Caco-2 (cell line): Measurements from ENCODE around the gene EZR. TPM values are rescaled to one million over a fixed set of nuclear protein-coding genes. Genes with fewer than 3 reads are reported as not detected.

Source experiments
- BruUV-seq: library from RNA; stranded (reverse); fragments of 400-500 nt; replicated peaks from 2 replicates; lab custom pipeline; 2021; lab: Mats Ljungman, UMichigan
- CTCF ChIA-PET: fragments of 300-600 bp; sonication (Branson Sonifier 250); formaldehyde crosslinking; loops from one replicate; lab custom pipeline; 2022; ENCODE audit warnings: antibody characterized with exemption; lab: Charles Lee
- POLR2A ChIA-PET: fragments of 300-600 bp; sonication (Branson Sonifier 250); formaldehyde crosslinking; loops from one replicate; lab custom pipeline; 2022; ENCODE audit warnings: antibody characterized with exemption; lab: Charles Lee
- DNase-seq, 2 experiments: peaks; one replicate each; pipeline versions ENCODE4 v3.0.0 to v3.0.0-alpha.2; 2020 to 2022
- H3K27me3 ChIP-seq: replicated peaks from 2 replicates; pipeline ENCODE4 v1.6.0; 2011; ENCODE audit warnings: low read length; ENCODE audit not compliant: control insufficient read depth, insufficient read depth
- H3K36me3 ChIP-seq: 2 replicates; pipeline ENCODE4 v1.5.1; 2011; ENCODE audit warnings: low read length; ENCODE audit not compliant: control insufficient read depth, insufficient read depth
- H3K4me1 ChIP-seq: fragments of 250-450 bp; sonication (Bioruptor Pico); 2 replicates; pipeline ENCODE4 v1.5.1; 2020; ENCODE audit warnings: mild to moderate bottlenecking
- H3K4me3 ChIP-seq: 2 replicates; pipeline ENCODE4 v1.5.1; 2011; ENCODE audit warnings: low read depth, mild to moderate bottlenecking, control low read depth, low read length
- H3K9me3 ChIP-seq: fragments of 250-450 bp; sonication (Bioruptor Pico); 2 replicates; pipeline ENCODE4 v1.5.1; 2020; ENCODE audit warnings: mild to moderate bottlenecking, moderate library complexity
- H3K27ac Mint-ChIP-seq: one replicate; pipeline ENCODE4 v1.8.0; 2022; ENCODE audit warnings: mixed read lengths; ENCODE audit not compliant: unreplicated experiment
- H3K27me3 Mint-ChIP-seq: one replicate; pipeline ENCODE4 v1.8.0; 2022; ENCODE audit warnings: mixed read lengths; ENCODE audit not compliant: insufficient read depth, unreplicated experiment
- H3K36me3 Mint-ChIP-seq: one replicate; pipeline ENCODE4 v1.8.0; 2022; ENCODE audit warnings: mild to moderate bottlenecking, mixed read lengths; ENCODE audit not compliant: insufficient read depth, unreplicated experiment
- H3K4me1 Mint-ChIP-seq: one replicate; pipeline ENCODE4 v1.8.0; 2022; ENCODE audit warnings: low read depth, mixed read lengths; ENCODE audit not compliant: unreplicated experiment
- H3K4me3 Mint-ChIP-seq: one replicate; pipeline ENCODE4 v1.8.0; 2022; ENCODE audit warnings: mild to moderate bottlenecking, moderate library complexity, mixed read lengths; ENCODE audit not compliant: unreplicated experiment
- H3K9me3 Mint-ChIP-seq: one replicate; pipeline ENCODE4 v1.8.0; 2022; ENCODE audit warnings: mixed read lengths; ENCODE audit not compliant: unreplicated experiment
- CTCF ChIP-seq, 2 experiments: fragments of 200-600 bp in 1 of 2; IDR thresholded peaks; 1 replicate in 1 of 2; 2 replicates in 1 of 2; pipeline versions ENCODE4 v1.5.1 to v1.8.0; 2011 to 2022; ENCODE audit warnings: antibody characterized with exemption in 1 of 2, control low read depth in 1 of 2, inconsistent platforms in 1 of 2, low read depth in 1 of 2, low read length in 1 of 2, mild to moderate bottlenecking in 1 of 2, moderate library complexity in 1 of 2; ENCODE audit not compliant: insufficient read depth in 1 of 2, severe bottlenecking in 1 of 2, unreplicated experiment in 1 of 2
- intact Hi-C: fragments of 100-400 bp; cut with micrococcal nuclease; formaldehyde crosslinking; loops from one replicate; pipeline ENCODE4 v1.10.0; 2022; ENCODE audit not compliant: unreplicated experiment
- total RNA-seq: library from RNA; stranded (reverse); gene quantifications from 2 replicates; pipeline ENCODE4 v1.2.3, GENCODE V29; 2022

Gene EZR
- total RNA-seq, 1 experiment from 2014 or later, result 290 TPM

GRCh38 chr6:158799051-158799792, 19.9 kb downstream of the EZR start:
- peaks cover 26% of the 10 kb centered on the region for H3K4me1 Mint-ChIP-seq
- H3K9me3 Mint-ChIP-seq, result no peaks in the 10 kb centered on the region
- Histone ChIP-seq H3K27me3 (no peaks in the 10 kb centered on the region), H3K36me3 (peaks cover 3% of the 10 kb centered on the region), H3K4me1 (peaks cover 66% of the 10 kb centered on the region), H3K4me3 (no peak overlapping the region), H3K9me3 (no peaks in the 10 kb centered on the region)
- CTCF ChIA-PET, result interaction anchor here (0.6 kb wide), 1 partner anchor 101 kb away, joined by 5 read pairs; no protein-coding TSS in a partner anchor
- no peak for DNase-seq
- intact Hi-C loops, result no loop called here
- no peak overlapping the region for H3K4me3 Mint-ChIP-seq
- POLR2A ChIA-PET, result interaction anchor here (0.6 kb wide), 1 partner anchor 56 kb away, joined by 5 read pairs; no protein-coding TSS in a partner anchor
- BruUV-seq, result no TSS peak
- no peak overlapping the region for H3K27ac Mint-ChIP-seq
- peaks cover 77% of the 10 kb centered on the region for H3K36me3 Mint-ChIP-seq
- TF ChIP-seq CTCF (IDR thresholded peaks at IDR 0.05; ENCODE audit: insufficient read depth in 1 of 2, low read depth in 1 of 2, low read length in 1 of 2, severe bottlenecking in 1 of 2, unreplicated experiment in 1 of 2), result no peak
- no peaks in the 10 kb centered on the region for H3K27me3 Mint-ChIP-seq

GRCh38 chr6:158798311-158798710, 20.9 kb downstream of the EZR start:
- ChIA-PET POLR2A (no interaction called here), CTCF (interaction anchor here (0.6 kb wide), 1 partner anchor 102 kb away, joined by 5 read pairs; no protein-coding TSS in a partner anchor)
- Histone ChIP-seq H3K36me3 (peaks cover 3% of the 10 kb centered on the region), H3K27me3 (no peaks in the 10 kb centered on the region), H3K4me3 (no peak overlapping the region), H3K9me3 (no peaks in the 10 kb centered on the region), H3K4me1 (peaks cover 63% of the 10 kb centered on the region)
- BruUV-seq, result no TSS peak
- peaks cover 16% of the 10 kb centered on the region for H3K4me1 Mint-ChIP-seq
- intact Hi-C loops, result no loop called here
- H3K27me3 Mint-ChIP-seq, result no peaks in the 10 kb centered on the region
- H3K9me3 Mint-ChIP-seq, result no peaks in the 10 kb centered on the region
- H3K36me3 Mint-ChIP-seq, result peaks cover 77% of the 10 kb centered on the region
- no peak overlapping the region for H3K27ac Mint-ChIP-seq
- TF ChIP-seq CTCF (IDR thresholded peaks at IDR 0.05; ENCODE audit: insufficient read depth in 1 of 2, low read depth in 1 of 2, low read length in 1 of 2, severe bottlenecking in 1 of 2, unreplicated experiment in 1 of 2), result no peak
- no peak overlapping the region for H3K4me3 Mint-ChIP-seq
- DNase-seq, result no peak

GRCh38 chr6:158797331-158798310, 21.5 kb downstream of the EZR start:
- CTCF ChIA-PET, result no interaction called here
- DNase-seq, result no peak
- POLR2A ChIA-PET, result no interaction called here
- no peak overlapping the region for H3K4me3 ChIP-seq
- peaks cover 3% of the 10 kb centered on the region for H3K36me3 ChIP-seq
- TF ChIP-seq CTCF (IDR thresholded peaks at IDR 0.05; ENCODE audit: insufficient read depth in 1 of 2, low read depth in 1 of 2, low read length in 1 of 2, severe bottlenecking in 1 of 2, unreplicated experiment in 1 of 2), result no peak
- BruUV-seq, result no TSS peak
- H3K4me1 Mint-ChIP-seq, result peaks cover 16% of the 10 kb centered on the region
- H3K9me3 Mint-ChIP-seq, result no peaks in the 10 kb centered on the region
- no peaks in the 10 kb centered on the region for H3K27me3 Mint-ChIP-seq
- no peak overlapping the region for H3K4me3 Mint-ChIP-seq
- H3K27me3 ChIP-seq, result no peaks in the 10 kb centered on the region
- peaks cover 80% of the 10 kb centered on the region for H3K36me3 Mint-ChIP-seq
- no peak overlapping the region for H3K27ac Mint-ChIP-seq
- intact Hi-C loops, result no loop called here
- peaks cover 57% of the 10 kb centered on the region for H3K4me1 ChIP-seq
- no peaks in the 10 kb centered on the region for H3K9me3 ChIP-seq
